ENCODE results near the gene SRD5A1.

Gene SRD5A1

DNA sequence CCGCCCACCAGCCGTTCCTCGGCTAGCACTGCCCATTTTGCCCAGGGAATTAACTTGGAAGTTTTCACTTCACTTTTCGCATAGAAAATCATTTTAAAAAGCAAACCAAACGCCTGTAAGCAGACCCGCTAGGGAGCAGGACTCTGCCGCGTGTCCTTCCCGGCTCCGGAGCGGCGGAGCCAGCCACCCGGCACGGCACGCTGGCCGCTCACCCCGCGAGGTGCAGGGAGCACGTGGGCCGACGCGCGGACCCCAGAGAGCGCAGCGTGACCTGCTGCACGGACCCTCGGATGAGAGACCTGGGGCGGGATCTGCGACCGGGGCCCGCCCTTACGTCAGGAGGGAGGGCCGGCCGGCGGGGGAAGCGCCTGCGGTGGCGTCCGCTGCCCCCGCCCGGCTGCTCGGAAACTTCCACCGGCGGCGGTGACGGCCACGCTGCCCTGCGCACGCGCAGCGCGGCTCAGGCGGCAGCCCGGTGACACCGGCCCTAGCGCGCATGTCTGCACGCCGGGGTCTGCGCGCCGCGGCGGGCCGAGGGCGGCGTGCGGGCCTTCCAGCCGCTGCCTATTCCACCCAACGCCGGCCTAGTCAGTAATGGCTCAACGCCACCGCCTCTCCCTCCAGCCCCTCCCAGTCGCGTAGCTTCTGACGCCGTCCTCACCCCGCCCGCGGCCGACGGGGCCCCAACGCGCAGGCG, 79.5 kb downstream of the SRD5A1 start:
- peak overlapping the region; percentile 69 for H3K4me3 ChIP-seq (ENCODE audit: low read depth, low read length)
- peak; percentile 83 for DNase-seq (ENCODE audit: low read depth)
- TF ChIP-seq, protein P1, sequence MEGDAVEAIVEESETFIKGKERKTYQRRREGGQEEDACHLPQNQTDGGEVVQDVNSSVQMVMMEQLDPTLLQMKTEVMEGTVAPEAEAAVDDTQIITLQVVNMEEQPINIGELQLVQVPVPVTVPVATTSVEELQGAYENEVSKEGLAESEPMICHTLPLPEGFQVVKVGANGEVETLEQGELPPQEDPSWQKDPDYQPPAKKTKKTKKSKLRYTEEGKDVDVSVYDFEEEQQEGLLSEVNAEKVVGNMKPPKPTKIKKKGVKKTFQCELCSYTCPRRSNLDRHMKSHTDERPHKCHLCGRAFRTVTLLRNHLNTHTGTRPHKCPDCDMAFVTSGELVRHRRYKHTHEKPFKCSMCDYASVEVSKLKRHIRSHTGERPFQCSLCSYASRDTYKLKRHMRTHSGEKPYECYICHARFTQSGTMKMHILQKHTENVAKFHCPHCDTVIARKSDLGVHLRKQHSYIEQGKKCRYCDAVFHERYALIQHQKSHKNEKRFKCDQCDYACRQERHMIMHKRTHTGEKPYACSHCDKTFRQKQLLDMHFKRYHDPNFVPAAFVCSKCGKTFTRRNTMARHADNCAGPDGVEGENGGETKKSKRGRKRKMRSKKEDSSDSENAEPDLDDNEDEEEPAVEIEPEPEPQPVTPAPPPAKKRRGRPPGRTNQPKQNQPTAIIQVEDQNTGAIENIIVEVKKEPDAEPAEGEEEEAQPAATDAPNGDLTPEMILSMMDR (IDR thresholded peaks at IDR 0.05; ENCODE audit: low read depth, low read length, missing control alignments) = no peak

DNA sequence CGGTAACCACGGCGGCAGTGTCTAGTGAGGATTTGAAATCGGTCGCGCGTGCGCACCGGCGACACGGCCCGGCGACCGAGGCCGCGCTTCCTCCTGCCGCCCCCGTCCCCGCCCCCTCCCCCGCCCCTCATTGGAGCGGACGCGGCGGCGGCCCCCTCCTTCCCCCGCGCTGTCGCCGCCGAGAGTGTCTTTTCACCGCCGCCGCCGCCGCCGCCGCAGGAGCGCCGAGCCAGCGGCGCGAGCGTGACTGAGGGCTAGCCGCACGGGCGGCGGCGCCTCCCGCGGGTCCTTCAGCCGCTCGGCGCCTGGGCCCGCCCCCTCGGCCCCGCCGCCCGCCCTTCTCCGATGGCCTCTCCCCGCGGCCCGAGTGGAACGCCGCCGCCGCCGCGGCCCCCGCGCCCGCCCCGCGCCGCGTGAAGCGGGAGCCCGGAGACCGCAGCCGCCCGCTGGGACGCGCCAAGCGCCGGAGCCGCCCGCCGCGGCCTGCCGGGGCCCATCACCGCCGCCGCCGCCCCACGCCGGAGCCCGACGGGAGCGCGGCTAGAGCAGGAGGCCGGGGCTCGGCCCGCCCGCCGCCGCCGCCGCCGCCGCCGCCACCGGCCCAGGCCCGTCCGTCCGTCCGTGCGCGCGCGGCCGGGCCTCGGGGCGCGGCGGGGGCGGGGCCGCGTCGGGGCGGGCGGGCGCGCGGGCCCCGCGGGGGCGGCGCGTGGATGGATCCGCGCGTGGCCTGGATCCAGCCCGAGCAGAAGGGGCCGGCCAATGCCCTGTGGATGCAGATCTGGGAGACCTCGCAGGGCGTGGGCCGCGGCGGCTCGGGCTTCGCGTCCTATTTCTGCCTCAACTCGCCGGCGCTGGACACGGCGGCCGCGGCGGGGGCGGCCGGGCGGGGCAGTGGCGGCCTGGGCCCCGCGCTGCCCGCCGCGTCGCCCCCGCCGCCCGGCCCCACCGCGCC, 80.3 kb downstream of the SRD5A1 start, which contains the start of gene TENT4A:
TSS of gene TENT4A (plus strand) at position 159 of the 952 bp plus-strand sequence. CDS start at position 711, 552 bp downstream.
- peak within 1 kb of the TSS; percentile 69 for H3K4me3 ChIP-seq (ENCODE audit: low read depth, low read length)
- no peak for DNase-seq (ENCODE audit: low read depth)
- TF ChIP-seq, protein P1 (IDR thresholded peaks at IDR 0.05; ENCODE audit: low read depth, low read length, missing control alignments) = no peak

DNA sequence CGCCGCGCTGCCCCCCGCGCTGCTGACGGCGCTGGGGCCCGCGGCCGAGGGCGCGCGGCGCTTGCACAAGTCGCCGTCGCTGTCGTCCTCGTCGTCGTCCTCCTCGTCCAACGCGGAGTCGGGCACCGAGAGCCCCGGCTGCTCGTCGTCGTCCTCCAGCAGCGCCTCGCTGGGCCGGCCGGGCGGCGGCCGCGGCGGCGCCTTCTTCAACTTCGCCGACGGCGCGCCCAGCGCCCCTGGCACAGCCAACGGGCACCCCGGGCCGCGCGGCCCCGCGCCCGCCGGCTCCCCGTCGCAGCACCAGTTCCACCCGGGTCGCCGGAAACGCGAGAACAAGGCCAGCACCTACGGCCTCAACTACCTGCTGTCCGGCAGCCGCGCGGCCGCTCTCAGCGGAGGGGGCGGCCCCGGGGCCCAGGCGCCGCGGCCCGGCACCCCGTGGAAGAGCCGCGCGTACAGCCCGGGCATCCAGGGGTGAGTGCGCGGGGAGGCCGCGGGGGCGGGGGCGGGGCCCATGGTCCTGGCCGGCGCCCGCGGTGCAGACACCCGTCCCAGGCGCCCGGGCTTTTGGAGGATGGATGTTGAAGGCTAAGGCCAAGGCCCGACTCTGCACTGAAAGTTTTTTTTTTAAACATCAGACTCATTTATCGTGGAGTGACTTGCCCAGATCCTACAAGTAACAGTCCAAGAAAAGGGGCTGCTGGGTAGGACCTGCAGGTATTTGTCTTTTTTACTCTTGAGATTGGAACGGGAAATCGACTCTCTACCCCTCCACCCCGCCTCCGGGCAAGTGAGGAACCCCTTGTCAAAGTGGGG, 81.2 kb downstream of the SRD5A1 start:
- TF ChIP-seq, protein P1 (IDR thresholded peaks at IDR 0.05; ENCODE audit: low read depth, low read length, missing control alignments) = no peak
- peak overlapping the region; percentile 59 for H3K4me3 ChIP-seq (ENCODE audit: low read depth, low read length)
- DNase-seq (ENCODE audit: low read depth) = no peak

DNA sequence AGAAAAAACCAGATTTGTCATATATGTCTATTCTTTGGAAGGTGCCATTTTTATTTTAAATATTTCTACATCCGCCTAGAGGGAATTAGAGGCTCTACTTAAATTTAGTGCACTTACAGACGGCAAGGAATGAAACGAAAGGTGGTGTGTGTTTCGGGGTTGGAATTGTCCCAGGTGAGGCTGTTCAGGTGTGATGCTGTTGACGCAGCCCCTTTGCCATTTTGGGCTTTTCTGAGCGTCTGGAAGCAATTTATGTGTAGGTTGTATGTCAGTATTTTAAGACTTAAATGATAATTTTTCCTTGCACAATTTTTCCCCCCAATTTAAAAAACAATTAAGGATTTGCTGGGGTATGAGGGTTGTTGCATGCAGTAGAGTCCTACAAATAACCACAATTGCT, 82.0 kb downstream of the SRD5A1 start:
- TF ChIP-seq, protein P1 (IDR thresholded peaks at IDR 0.05; ENCODE audit: low read depth, low read length, missing control alignments) = no peak
- DNase-seq (ENCODE audit: low read depth) = no peak
- H3K4me3 ChIP-seq (ENCODE audit: low read depth, low read length) = peak overlapping the region; percentile 59

DNA sequence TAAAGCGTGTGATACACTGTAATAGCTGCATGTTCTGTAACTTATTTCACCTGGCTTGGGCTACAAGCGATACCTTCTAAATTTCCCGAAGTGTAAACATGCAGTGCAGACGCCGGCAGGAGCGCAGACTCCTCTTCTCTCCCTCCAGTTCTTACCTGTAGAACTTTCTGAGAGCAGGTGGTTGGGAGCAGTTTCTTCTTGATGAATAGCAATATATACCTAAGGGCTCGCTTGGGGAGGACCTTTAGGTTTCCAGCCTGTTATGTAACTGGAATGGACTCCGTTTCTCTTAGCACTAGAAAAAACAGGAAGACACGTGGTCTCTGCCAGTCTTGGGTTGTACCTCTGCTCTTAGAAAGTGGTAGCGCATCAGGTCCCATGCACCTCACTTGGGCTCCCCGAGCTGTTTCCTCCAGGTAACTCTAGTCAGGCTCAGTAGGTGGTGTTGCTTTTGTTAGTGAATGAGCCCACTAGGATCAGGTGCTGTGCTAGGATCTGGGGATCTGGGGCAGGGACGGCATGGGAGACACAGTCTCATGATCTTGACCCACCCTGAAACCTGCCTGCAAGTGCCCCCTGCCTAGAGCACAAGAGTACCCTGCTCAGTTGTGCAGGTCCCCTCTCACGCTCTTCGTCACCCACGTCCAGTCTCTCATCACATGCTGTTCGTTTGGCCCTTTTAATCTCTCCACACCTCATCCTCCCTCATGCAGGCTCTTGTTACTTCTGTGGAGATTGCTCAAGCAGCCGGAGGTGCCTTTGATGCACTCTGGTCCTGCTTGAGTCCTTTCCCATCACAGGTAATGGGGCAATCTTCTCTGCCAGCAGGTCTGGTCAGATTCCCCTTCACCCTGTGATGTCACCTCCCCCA, 82.8 kb downstream of the SRD5A1 start:
- H3K4me3 ChIP-seq (ENCODE audit: low read depth, low read length) = peak overlapping the region; percentile 59
- DNase-seq (ENCODE audit: low read depth) = no peak

More for the DNA sequence above, 82.8 kb downstream of the SRD5A1 start:
- TF ChIP-seq, protein P1 (IDR thresholded peaks at IDR 0.05; ENCODE audit: low read depth, low read length, missing control alignments) = no peak
